ENCODE results near the gene CNTNAP2.

GRCh38 chr7:147678943-147679342 is 1562.3 kb downstream of the CNTNAP2 start:
- TF ChIP-seq CTCF (IDR thresholded peaks at IDR 0.05; ENCODE audit: low read depth, low read length, missing input control) (no peak), ATF3 (IDR thresholded peaks at IDR 0.05) (no peak), REST (IDR thresholded peaks at IDR 0.05) (no peak), YY1 (IDR thresholded peaks at IDR 0.05) (no peak), RAD21 (IDR thresholded peaks at IDR 0.05) (no peak)
